Endothelial cell of umbilical vein (primary cell): ENCODE data around the gene ZBTB20. TPM values are rescaled to one million over a fixed set of nuclear protein-coding genes. Genes with fewer than 3 reads are reported as not detected.

Source experiments
- BruUV-seq: library from RNA; stranded (reverse); fragments of 400-500 nt; replicated peaks from 2 replicates; lab custom pipeline; 2021; lab: Mats Ljungman, UMichigan
- CTCF ChIA-PET: fragments of 300-600, 350-600 bp; sonication (Branson Sonifier 250); formaldehyde crosslinking; loops from one replicate; lab custom pipeline; 2021; ENCODE audit warnings: antibody characterized with exemption, inconsistent platforms; lab: Charles Lee
- POLR2A ChIA-PET: fragments of 300-600, 350-600 bp; sonication (Branson Sonifier 250); formaldehyde crosslinking; loops from one replicate; lab custom pipeline; 2021; ENCODE audit warnings: antibody characterized with exemption, inconsistent platforms; lab: Charles Lee
- DNase-seq: peaks from one replicate; pipeline ENCODE4 v3.0.0-alpha.2; 2011; ENCODE audit warnings: low read depth, low spot score
- FAIRE-seq: peaks from 2 replicates; lab custom pipeline; 2011; peaks lifted over from hg19 to GRCh38; lab: Jason Lieb, UNC
- H2AFZ ChIP-seq: 2 replicates; pipeline ENCODE4 v1.6.0; 2012; ENCODE audit warnings: low read depth, low read length, control low read depth, inconsistent platforms
- H3K27ac ChIP-seq: 2 replicates; pipeline ENCODE4 v1.5.1; 2011; ENCODE audit warnings: low read depth, mild to moderate bottlenecking, control low read depth, low read length, moderate library complexity; ENCODE audit not compliant: insufficient read depth
- H3K27me3 ChIP-seq, 2 experiments: 2 replicates each; pipeline versions ENCODE4 v1.6.0 to v1.6.1; 2011; ENCODE audit warnings: low read length in 2 of 2, mixed read lengths in 1 of 2; ENCODE audit not compliant: control insufficient read depth in 2 of 2, insufficient read depth in 2 of 2
- H3K36me3 ChIP-seq, 2 experiments: 2 replicates in 1 of 2; 3 replicates in 1 of 2; pipeline ENCODE4 v1.5.1; 2011; ENCODE audit warnings: low read length in 2 of 2, mild to moderate bottlenecking in 1 of 2, moderate library complexity in 1 of 2; ENCODE audit not compliant: control insufficient read depth in 2 of 2, insufficient read depth in 2 of 2; ENCODE audit errors: extremely low read depth in 1 of 2
- H3K4me1 ChIP-seq: 3 replicates; pipeline ENCODE4 v1.5.1; 2011; ENCODE audit warnings: mild to moderate bottlenecking, low read length; ENCODE audit not compliant: control insufficient read depth, insufficient read depth; ENCODE audit errors: extremely low read depth
- H3K4me2 ChIP-seq: 2 replicates; pipeline ENCODE4 v1.6.1; 2011; ENCODE audit warnings: low read length, control low read depth, mixed read lengths; ENCODE audit not compliant: insufficient read depth
- H3K4me3 ChIP-seq, 3 experiments: fragments of 200-600 bp in 1 of 3; sonication (generic), shearing (Covaris generic) in 1 of 3; replicated peaks in 1 of 3; 2 replicates each; pipeline ENCODE4 v1.5.1; 2011 to 2016; ENCODE audit warnings: control low read depth in 3 of 3, low read length in 3 of 3, mild to moderate bottlenecking in 2 of 3, inconsistent platforms in 1 of 3, low read depth in 1 of 3, moderate library complexity in 1 of 3; ENCODE audit not compliant: insufficient read depth in 1 of 3
- H3K79me2 ChIP-seq: 2 replicates; pipeline ENCODE4 v1.6.0; 2012; ENCODE audit warnings: low read length, inconsistent platforms; ENCODE audit not compliant: control insufficient read depth, insufficient read depth
- H3K9ac ChIP-seq: replicated peaks from 2 replicates; pipeline ENCODE3; 2011; ENCODE audit warnings: low read length, control low read depth; ENCODE audit not compliant: insufficient read depth; ENCODE audit errors: extremely low read depth
- H3K9me1 ChIP-seq: replicated peaks from 3 replicates; pipeline ENCODE4 v1.6.0; 2011; ENCODE audit warnings: mild to moderate bottlenecking, low read length; ENCODE audit not compliant: control insufficient read depth, insufficient read depth; ENCODE audit errors: extremely low read depth
- H3K9me3 ChIP-seq: replicated peaks from 2 replicates; pipeline ENCODE4 v1.5.1; 2012; ENCODE audit warnings: low read length, inconsistent platforms; ENCODE audit not compliant: control insufficient read depth, insufficient read depth
- H4K20me1 ChIP-seq: replicated peaks from 2 replicates; pipeline ENCODE3; 2011; ENCODE audit warnings: mild to moderate bottlenecking, low read length; ENCODE audit not compliant: control insufficient read depth, insufficient read depth; ENCODE audit errors: extremely low read depth
- CTCF ChIP-seq, 2 donors: IDR thresholded peaks; 1 replicate in 1 of 2; 2 replicates in 1 of 2; pipeline ENCODE4 v1.5.1; 2011; ENCODE audit warnings: low read length in 2 of 2, mild to moderate bottlenecking in 2 of 2, moderate library complexity in 2 of 2, control low read depth in 1 of 2, inconsistent platforms in 1 of 2, low read depth in 1 of 2; ENCODE audit not compliant: insufficient read depth in 1 of 2; ENCODE audit errors: extremely low read depth in 1 of 2
- EZH2 ChIP-seq: IDR thresholded peaks from 2 replicates; pipeline ENCODE4 v1.6.1; 2012; ENCODE audit warnings: borderline replicate concordance, low read depth, mild to moderate bottlenecking, moderate library complexity, low read length, inconsistent platforms; ENCODE audit not compliant: severe bottlenecking
- FOS ChIP-seq: IDR thresholded peaks from 2 replicates; pipeline ENCODE4 v1.6.1; 2011; ENCODE audit warnings: mild to moderate bottlenecking, low read length, moderate library complexity, borderline replicate concordance; ENCODE audit not compliant: insufficient read depth
- GATA2 ChIP-seq: IDR thresholded peaks from 2 replicates; pipeline ENCODE4 v1.7.0; 2011; ENCODE audit warnings: low read depth, mild to moderate bottlenecking, moderate library complexity, mixed read lengths, low read length; ENCODE audit not compliant: insufficient read length, insufficient read depth
- JUN ChIP-seq: IDR thresholded peaks from 2 replicates; pipeline ENCODE4 v1.6.1; 2011; ENCODE audit warnings: borderline replicate concordance, low read depth; ENCODE audit not compliant: insufficient read length, insufficient read depth
- MAX ChIP-seq: IDR thresholded peaks from 2 replicates; pipeline ENCODE4 v1.6.1; 2011; ENCODE audit not compliant: insufficient read depth, insufficient read length
- MYC ChIP-seq: IDR thresholded peaks from one replicate; pipeline ENCODE4 v1.6.1; 2011; ENCODE audit warnings: mild to moderate bottlenecking, low read depth, low read length
- POLR2A ChIP-seq: IDR thresholded peaks from 2 replicates; pipeline ENCODE4 v1.6.1; 2012; ENCODE audit warnings: low read depth, mild to moderate bottlenecking, control low read depth, low read length
- POLR2AphosphoS5 ChIP-seq: IDR thresholded peaks from 2 replicates; pipeline ENCODE4 v1.6.1; 2012; ENCODE audit warnings: low read depth, mild to moderate bottlenecking, control low read depth, low read length, moderate library complexity; ENCODE audit not compliant: insufficient read depth
- dilution Hi-C: fragments of 300-500 bp; cut with MboI; formaldehyde crosslinking; loops from one replicate; pipeline ENCODE4 v1.15.0; 2019; ENCODE audit warnings: low sequenced_read_pairs; ENCODE audit not compliant: extremely low pct_ligation_motif_present
- intact Hi-C: fragments of 100-400 bp; cut with micrococcal nuclease; formaldehyde crosslinking; loops from one replicate; pipeline ENCODE4 v1.10.0; 2022
- polyA plus RNA-seq, 4 experiments: library from polyadenylated mRNA; depleted of rRNA in 3 of 4; stranded (reverse) in 3 of 4; unstranded in 1 of 4; fragments of >200 nt; gene quantifications; 2 replicates each; pipeline versions ENCODE4 v1.2.1 to v1.2.3, GENCODE V29; 2011 to 2012; ENCODE audit warnings: missing spikeins in 1 of 4
- total RNA-seq: library from RNA; stranded (reverse); gene quantifications from 2 replicates; pipeline ENCODE4 v1.2.3, GENCODE V29; 2021

ZBTB20 gene
- total and polyA plus RNA-seq, 2 donors (not counting 3 experiments of a cell fraction or from before 2014, with no cell fraction given): 2.1 to 20.5 TPM

- DNase-seq (no peak), FAIRE-seq (no peak)
- Histone ChIP-seq H3K4me3 (no peak overlapping the region), H3K36me3 (no peaks in the 10 kb centered on the region), H3K27ac (no peak overlapping the region), H4K20me1 (no peaks in the 10 kb centered on the region), H3K4me1 (no peaks in the 10 kb centered on the region), H3K9ac (no peak overlapping the region), H3K79me2 (no peaks in the 10 kb centered on the region), H3K27me3 (no peaks in the 10 kb centered on the region), H3K9me1 (no peaks in the 10 kb centered on the region), H3K9me3 (no peaks in the 10 kb centered on the region), H2AFZ (no peak overlapping the region), H3K4me2 (no peak overlapping the region)
- POLR2A ChIA-PET: no interaction called here
- CTCF ChIA-PET: interaction anchor here (0.7 to 1.6 kb wide), 3 partner anchors 53 to 511 kb away, joined by 3 to 5 read pairs (median 4); no protein-coding TSS in a partner anchor
- BruUV-seq: no TSS peak
- intact Hi-C loops (no loop called here), dilution Hi-C loops (no loop called here)
- TF ChIP-seq MYC (no peak), POLR2AphosphoS5 (no peak), FOS (no peak), GATA2 (no peak), JUN (no peak), EZH2 (no peak), POLR2A (no peak), MAX (no peak), CTCF (IDR thresholded peaks at IDR 0.05; ENCODE audit: extremely low read depth in 1 of 2, insufficient read depth in 1 of 2, low read depth in 1 of 2, low read length in 2 of 2) (no peak)
Observed at GRCh38 chr3:115038817-115039216, 108.3 kb downstream of the ZBTB20 start.
